NCI-H226 (cell line): ENCODE measurements around the gene PEDS1.
A peak's percentile ranks its signal among the peaks of the same experiment; 100 is the strongest.
"Not testable (repeated sequence)": the region's sequence is repeated elsewhere in the genome, so short reads cannot be mapped to it uniquely, and the experiment has no call there.

Experiments used
- DNase-seq: peaks from one replicate; pipeline ENCODE4 v3.0.0-alpha.2; 2015

PEDS1 gene

DNA sequence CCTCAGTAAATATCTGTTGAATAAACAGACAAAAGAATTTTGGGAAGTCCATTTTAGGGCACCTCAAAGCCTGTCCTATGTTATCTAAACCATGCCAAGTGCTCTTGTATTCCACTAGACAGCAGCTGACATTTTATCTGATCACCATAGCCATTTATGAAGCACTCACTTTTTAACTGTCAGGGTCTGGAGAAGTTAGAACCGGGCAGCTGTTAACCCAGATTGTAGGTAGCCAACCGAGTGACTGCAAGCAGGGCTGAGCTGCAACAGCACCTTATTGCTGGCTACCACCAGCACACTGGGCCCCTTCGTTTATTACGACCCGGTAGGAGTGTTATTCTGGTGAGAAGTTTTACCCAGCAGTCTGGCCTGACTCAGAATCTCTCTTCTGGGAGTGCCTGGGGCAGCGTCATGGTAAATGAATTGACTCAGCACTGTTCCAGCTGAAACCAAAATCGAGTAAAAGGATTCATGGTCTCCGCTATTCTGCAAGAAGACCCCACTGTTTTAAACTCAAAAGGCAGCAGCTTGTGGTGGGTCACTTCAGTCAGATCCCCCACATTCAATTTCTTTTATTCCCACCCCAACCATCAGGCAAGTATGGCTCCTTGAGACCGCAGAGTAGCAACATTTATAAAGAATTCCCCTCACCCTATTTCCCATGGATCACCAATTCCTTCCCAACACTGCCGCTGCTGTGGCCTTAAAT is 42.2 kb downstream of the PEDS1 start:
- DNase-seq = peak; percentile 42

- DNase-seq = peak; percentile 67
These were observed 43.1 kb downstream of the PEDS1 start for GRCh38 chr20:50110141-50111047.

GRCh38 chr20:50108556-50109235 is 44.8 kb downstream of the PEDS1 start:
- peak; percentile 35 for DNase-seq

DNA sequence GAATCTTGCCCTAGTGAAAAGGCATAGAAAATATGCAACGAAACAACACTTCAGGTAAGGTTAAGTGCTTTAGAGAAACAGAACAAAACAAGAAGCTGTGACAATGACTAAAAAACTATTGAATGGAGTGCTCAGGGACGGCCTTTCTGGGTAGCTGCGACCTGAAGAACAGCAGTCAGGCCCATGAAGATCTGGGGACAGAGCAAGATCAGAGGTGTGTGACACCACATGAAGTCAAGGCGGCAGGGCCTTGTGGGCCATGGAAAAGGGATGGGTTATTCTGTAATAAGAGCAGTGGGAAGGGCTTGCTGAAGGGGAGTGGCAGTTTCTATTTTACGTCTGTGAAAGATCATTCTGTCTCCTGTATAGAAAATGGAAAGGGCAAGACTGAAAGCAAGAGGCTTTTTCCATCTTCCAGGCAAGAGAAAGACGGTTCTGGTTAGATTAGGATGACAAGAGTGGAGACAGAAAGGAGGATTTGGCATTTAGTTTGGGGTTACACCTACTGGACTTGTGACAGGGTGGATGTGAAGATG is 45.7 kb downstream of the PEDS1 start:
- no peak for DNase-seq

GRCh38 chr20:50107086-50107660 is 46.4 kb downstream of the PEDS1 start:
- no peak for DNase-seq

DNA sequence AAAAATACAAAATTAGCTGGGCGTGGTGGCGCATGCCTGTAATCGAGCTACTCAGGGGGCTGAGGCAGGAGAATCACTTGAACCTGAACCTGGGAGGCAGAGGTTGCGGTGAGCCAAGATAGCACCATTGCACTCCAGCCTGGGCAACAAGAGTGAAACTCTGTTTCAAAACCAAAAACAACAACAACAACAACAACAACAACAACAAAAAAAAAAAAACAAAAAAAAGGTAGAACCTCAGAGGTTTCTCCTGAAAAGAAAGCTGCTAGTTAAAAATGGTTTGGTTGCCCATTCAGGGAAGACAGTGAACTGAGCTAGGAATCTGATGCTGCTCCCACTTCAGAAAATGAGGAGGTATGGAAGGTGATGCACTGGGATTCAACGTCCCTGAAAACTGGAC is 46.9 kb downstream of the PEDS1 start:
- not testable (repeated sequence) for DNase-seq
